GM12801 (cell line): ENCODE data around the gene TFAM.

Source experiments
- CTCF ChIP-seq: IDR thresholded peaks from one replicate; pipeline ENCODE4 v1.5.1; 2011; ENCODE audit warnings: control low read depth; ENCODE audit not compliant: insufficient read length; ENCODE audit errors: extremely low read depth

Gene TFAM

GRCh38 chr10:58350619-58351323 is 34.4 kb upstream of the TFAM start:
- TF ChIP-seq CTCF: no peak

DNA sequence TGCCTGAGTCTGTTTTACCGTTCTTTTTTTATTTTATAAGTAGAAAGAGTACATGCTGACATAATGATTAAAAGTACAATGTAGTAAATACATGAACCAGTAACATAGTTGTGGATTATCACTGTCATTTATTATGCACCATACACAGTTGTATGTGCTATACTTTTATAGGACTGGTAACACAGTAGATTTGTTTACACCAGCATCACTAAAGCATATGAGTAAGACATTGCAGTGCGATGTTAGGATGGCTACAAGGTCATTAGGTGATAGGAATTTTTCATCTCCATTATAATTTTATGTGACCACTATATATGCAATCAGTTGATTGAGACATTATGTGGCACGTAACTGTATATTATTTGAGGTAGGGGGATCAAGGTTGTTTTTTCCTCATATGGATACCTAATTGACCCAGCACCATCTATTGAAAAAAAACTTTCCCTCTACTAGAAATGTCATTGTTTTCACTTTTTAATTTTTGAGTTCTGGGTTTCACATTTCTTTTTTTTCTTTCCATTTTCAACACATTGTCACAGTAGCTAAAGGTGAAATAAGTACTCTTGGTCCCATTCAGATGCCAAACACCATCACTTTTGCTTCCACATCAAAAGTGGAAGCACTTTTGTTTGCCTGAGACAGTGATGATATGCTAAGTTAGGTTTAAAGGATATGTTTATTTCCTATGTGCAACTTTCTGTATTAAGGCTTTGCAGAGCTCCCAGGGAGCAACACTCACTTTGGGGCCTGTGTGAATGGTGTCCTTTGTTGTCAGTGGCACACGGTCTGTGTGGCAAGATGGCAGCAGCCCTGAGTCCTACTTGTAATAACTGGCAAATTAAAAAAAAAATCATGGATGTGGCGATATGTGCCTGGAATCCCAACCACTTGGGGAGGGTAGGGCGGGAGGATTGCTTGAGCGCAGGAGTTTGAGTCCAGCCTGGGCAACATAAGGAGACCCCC is 33.3 kb upstream of the TFAM start:
- TF ChIP-seq CTCF: no peak

- no peak for TF ChIP-seq CTCF
These were observed 32.1 kb upstream of the TFAM start for GRCh38 chr10:58352956-58353610.

GRCh38 chr10:58356756-58357155 is 28.5 kb upstream of the TFAM start:
- no peak for TF ChIP-seq CTCF

- no peak for TF ChIP-seq CTCF
These were observed 26.8 kb upstream of the TFAM start for GRCh38 chr10:58358314-58358933.

- no peak for TF ChIP-seq CTCF
These were observed 26.3 kb upstream of the TFAM start for GRCh38 chr10:58358947-58359346.

DNA sequence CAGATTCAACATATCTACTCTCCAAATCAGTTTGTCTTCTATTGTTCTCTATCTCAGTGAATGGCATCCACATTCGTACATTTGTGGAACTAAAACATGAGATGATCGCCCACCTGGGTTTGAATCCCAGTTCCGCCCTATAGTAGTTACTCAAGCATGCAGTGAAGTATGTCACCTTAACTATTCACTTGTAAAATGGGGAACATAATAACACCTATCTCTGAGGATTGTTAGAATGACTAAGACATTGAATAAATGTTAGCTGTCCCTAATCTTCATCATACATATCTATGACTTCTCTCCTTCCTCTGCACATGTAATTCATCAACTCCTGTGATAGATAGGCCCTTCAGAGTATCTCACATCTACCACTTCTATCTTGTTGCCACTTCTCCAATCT is 25.7 kb upstream of the TFAM start:
- TF ChIP-seq CTCF: no peak
